Aorta (tissue), 5 donors: Measurements from ENCODE around the gene PNMA8C. TPM values are rescaled to one million over a fixed set of nuclear protein-coding genes. Genes with fewer than 3 reads are reported as not detected.
"Not testable (repeated sequence)": the region's sequence is repeated elsewhere in the genome, so short reads cannot be mapped to it uniquely, and the experiment has no call there.

Experiments
- ATAC-seq: fragments of 200-7000 bp; cut with Tn5 transposase; one replicate; pipeline ENCODE4 v1.9.1; 2022; ENCODE audit warnings: moderate library complexity; ENCODE audit not compliant: low FRiP score
- DNase-seq, 2 donors: peaks; one replicate each; pipeline ENCODE4 v3.0.0-alpha.2; 2020
- H3K27ac ChIP-seq, 2 donors: one replicate each; pipeline ENCODE4 v1.5.1; 2013; ENCODE audit warnings: low read length in 2 of 2, mild to moderate bottlenecking in 2 of 2, moderate library complexity in 2 of 2, control low read depth in 1 of 2, inconsistent platforms in 1 of 2, low read depth in 1 of 2
- H3K27me3 ChIP-seq, 2 donors: one replicate each; pipeline ENCODE4 v1.6.1; 2013; ENCODE audit warnings: control low read depth in 1 of 2, low read length in 1 of 2, mild to moderate bottlenecking in 1 of 2, moderate library complexity in 1 of 2; ENCODE audit not compliant: insufficient read depth in 2 of 2, control insufficient read depth in 1 of 2
- H3K36me3 ChIP-seq, 2 donors: one replicate each; pipeline ENCODE4 v1.6.1; 2013; ENCODE audit warnings: control low read depth in 1 of 2, low read length in 1 of 2, mild to moderate bottlenecking in 1 of 2; ENCODE audit not compliant: insufficient read depth in 2 of 2, control insufficient read depth in 1 of 2
- H3K4me1 ChIP-seq, 2 donors: one replicate each; pipeline ENCODE4 v1.6.1; 2013; ENCODE audit warnings: low read length in 2 of 2, control low read depth in 1 of 2, mild to moderate bottlenecking in 1 of 2, moderate library complexity in 1 of 2; ENCODE audit not compliant: insufficient read depth in 2 of 2, control insufficient read depth in 1 of 2
- H3K4me3 ChIP-seq, 2 donors: one replicate each; pipeline ENCODE4 v1.5.1; 2013; ENCODE audit warnings: low read length in 2 of 2, control low read depth in 1 of 2, mild to moderate bottlenecking in 1 of 2
- H3K9me3 ChIP-seq: one replicate; pipeline ENCODE4 v1.6.1; 2013; ENCODE audit warnings: mild to moderate bottlenecking, low read length; ENCODE audit not compliant: control insufficient read depth
- WGBS, 2 donors: extraction: QIAGEN DNeasy Blood & Tissue Kit; methylation state at CpG; one replicate each; pipeline ENCODE4 v1.1.7; 2013; 5-methylcytosine and 5-hydroxymethylcytosine counted together
- intact Hi-C, 2 donors: fragments of 100-400 bp; cut with DNase I; formaldehyde crosslinking; loops; one replicate each; pipeline versions ENCODE4 v1.14.2 to v1.15.0; 2022
- polyA plus RNA-seq, 2 donors: library from polyadenylated mRNA; stranded (reverse); fragments of 200-250 nt; gene quantifications; one replicate each; pipeline ENCODE4 v1.2.3, GENCODE V29; 2013
- total RNA-seq, 2 donors: library from RNA; stranded (reverse); fragmentation: NEBNext Ultra II Directional; extraction: Animal tissue kit (Norgen Biotek cat#: 25700); gene quantifications; one replicate each; pipeline ENCODE4 v1.2.1, GENCODE V29; 2021
- donor health status: healthy with polysubstance abuse.
- donor health status: Bipolar disorder and iron deficiency.
- donor health status: DM: no; HTN: no; CAD: no.
- donor health status: DM: no; HTN: no; CAD: no.
- donor health status: DM: yes; HTN: yes; CAD: no.

PNMA8C gene
- total and polyA plus RNA-seq, 4 donors: 1.2 to 4.3 (median 2.4) TPM

DNA sequence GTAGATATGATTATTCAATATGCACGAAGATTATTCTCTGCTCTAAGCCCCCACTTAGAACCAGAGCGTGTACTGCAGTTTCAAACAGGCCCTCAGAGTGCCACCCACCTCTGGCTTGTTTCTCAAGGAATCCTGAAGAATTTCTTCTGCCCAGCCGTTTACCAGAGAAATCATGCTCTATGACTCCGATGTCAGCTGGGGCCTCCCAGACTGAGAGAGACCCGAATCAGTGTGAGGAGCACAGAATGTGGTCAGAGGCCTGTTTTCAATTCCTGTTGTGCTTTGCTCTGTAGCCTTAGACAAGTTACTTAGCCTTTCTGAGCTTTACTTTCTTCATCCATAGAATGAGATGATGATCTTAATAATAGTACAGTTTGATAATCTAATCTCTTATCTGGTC lies 5.5 kb downstream of the PNMA8C start:
- WGBS, 2 donors: 54 to 63% methylated on average over 5 of the region's 5 CpGs
- Histone ChIP-seq H3K27me3 (no peaks in the 10 kb centered on the region), H3K9me3 (no peaks in the 10 kb centered on the region), H3K27ac (no peak overlapping the region), H3K36me3 (no peaks in the 10 kb centered on the region), H3K4me3 (no peak overlapping the region), H3K4me1 (no peaks in the 10 kb centered on the region)
- intact Hi-C loops: no loop called here
- ATAC-seq (no peak), DNase-seq (peak in 1 of 2 donors; percentile 26)

DNA sequence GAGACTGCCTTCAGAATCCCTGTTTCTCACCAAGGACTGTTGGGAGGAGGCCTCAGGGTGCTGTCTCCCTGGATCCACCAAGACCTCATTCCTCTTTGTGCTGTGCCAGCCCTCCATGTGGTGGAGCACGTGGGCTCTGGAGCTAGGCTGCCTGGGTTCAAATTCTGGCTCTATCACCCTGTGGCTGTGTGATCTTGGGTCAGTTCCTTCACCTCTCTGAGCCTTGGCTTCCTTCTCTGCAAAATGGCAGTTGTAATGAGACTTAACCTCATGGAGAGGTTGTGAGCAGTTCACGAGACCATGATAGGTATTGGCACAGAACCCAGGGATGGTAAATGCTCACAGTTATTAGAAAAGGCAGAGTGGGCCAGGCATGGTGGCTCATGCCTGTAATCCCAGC lies 6.4 kb downstream of the PNMA8C start:
- H3K4me3 ChIP-seq: no peak overlapping the region
- H3K9me3 ChIP-seq: no peaks in the 10 kb centered on the region
- no peak for ATAC-seq
- no peaks in the 10 kb centered on the region for H3K27me3 ChIP-seq
- H3K36me3 ChIP-seq: no peaks in the 10 kb centered on the region
- WGBS, 2 donors: 81% methylated on average over 2 of the region's 2 CpGs
- DNase-seq: peak in 1 of 2 donors; percentile 12
- no peak overlapping the region for H3K27ac ChIP-seq
- intact Hi-C loops: no loop called here
- no peaks in the 10 kb centered on the region for H3K4me1 ChIP-seq

DNA sequence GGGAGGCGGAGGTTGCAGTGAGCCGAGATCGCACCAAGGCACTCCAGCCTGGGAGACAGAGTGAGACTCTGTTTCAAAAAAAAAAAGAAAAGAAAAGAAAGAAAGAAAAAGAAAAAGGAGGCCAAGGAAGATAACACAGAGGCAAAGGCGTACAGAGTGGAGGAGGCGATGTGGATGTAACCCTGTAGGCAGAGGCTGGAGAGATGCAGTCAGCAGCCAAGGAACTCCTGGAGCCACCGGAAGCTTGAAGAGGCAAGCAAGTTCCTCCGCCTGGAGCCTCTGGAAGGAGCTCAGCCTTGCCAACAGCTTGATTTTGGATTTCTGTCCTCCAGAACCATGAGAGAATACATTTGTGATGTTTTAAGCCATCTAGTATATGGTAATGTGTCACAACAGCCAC lies 8.7 kb downstream of the PNMA8C start:
- Histone ChIP-seq H3K27me3 (no peaks in the 10 kb centered on the region), H3K4me3 (no peak overlapping the region), H3K36me3 (no peaks in the 10 kb centered on the region), H3K27ac (peak overlapping the region in 1 of 2 donors; percentile 76), H3K4me1 (no peaks in the 10 kb centered on the region), H3K9me3 (no peaks in the 10 kb centered on the region)
- ATAC-seq: no peak
- intact Hi-C loops: no loop called here
- peak in 1 of 2 donors; percentile 34 for DNase-seq
- WGBS, 2 donors: 62 to 63% methylated on average over 7 of the region's 7 CpGs

DNA sequence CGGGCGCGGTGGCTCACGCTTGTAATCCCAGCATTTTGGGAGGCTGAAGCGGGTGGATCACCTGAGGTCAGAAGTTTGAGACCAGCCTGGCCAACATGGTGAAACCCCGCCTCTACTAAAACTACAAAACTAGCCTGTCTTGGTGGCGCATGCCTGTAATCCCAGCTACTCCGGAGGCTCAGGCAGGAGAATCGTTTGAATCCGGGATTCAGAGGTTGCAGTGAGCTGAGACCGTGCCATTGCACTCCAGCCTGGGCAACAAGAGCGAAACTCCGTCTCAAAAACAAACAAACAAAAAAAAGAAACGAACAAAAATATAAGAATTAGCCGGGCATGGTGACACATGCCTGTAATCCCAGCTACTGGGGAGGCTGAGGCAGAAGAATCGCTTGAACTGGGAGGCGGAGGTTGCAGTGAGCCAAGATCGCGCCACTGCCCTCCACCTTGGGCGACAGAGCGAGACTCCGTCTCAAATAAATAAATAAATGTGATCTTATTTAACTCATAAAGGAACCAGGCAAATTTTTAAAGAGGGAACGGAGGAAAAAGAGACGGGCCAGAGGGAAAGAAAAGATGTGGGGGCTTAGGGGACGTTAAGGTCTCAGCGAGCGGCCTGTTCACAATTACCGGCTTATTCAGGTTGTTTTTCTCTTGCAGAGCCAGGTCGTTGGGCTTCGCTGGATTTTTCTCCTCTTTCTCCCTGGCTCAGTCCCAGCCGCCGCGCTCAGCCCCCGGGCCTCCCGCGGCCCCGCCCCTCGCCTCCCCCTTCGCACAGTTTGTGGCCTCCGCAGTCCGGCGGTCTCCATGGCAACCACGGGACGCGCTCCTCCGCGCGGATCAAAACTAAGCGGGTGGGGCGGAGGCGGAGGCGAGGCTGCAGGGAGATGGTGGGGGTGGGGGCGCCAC lies 12.7 kb downstream of the PNMA8C start:
- intact Hi-C loops, H3K9me3 ChIP-seq, H3K27me3 ChIP-seq, H3K27ac ChIP-seq, H3K36me3 ChIP-seq, H3K4me1 ChIP-seq: not testable (repeated sequence)
- whole genome bisulfite sequencing, 2 donors: 19 to 22% methylated on average over 52 to 53 of the region's 53 CpGs
- DNase-seq (peak; percentile 95 to 97), ATAC-seq (peak; percentile 82)
- peak overlapping the region in 1 of 2 donors; percentile 25 for H3K4me3 ChIP-seq

DNA sequence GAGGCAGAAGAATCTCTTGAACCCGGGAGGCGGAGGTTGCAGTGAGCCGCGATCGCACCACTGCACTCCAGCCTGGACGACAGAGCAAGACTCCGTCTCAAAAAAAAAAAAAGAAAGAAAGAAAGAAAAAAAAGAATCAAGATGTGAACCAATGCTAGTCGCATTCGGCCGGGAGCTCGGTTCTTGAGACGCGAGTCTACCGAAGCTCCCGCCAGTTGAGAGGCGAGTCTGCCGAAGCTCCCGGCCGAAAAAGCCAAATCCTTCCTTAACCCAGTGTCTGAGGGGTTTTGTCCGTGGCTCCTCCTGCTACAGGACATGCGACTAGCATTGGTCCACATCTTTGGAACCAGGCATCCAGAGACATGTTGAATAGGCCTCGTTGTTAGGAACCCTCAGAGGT lies 13.8 kb downstream of the PNMA8C start:
- H3K27ac ChIP-seq, H3K4me3 ChIP-seq, ATAC-seq, intact Hi-C loops, H3K27me3 ChIP-seq, H3K4me1 ChIP-seq, DNase-seq, H3K36me3 ChIP-seq, H3K9me3 ChIP-seq: not testable (repeated sequence)
- 95 to 96% methylated on average over 22 of the region's 22 CpGs for WGBS, 2 donors

DNA sequence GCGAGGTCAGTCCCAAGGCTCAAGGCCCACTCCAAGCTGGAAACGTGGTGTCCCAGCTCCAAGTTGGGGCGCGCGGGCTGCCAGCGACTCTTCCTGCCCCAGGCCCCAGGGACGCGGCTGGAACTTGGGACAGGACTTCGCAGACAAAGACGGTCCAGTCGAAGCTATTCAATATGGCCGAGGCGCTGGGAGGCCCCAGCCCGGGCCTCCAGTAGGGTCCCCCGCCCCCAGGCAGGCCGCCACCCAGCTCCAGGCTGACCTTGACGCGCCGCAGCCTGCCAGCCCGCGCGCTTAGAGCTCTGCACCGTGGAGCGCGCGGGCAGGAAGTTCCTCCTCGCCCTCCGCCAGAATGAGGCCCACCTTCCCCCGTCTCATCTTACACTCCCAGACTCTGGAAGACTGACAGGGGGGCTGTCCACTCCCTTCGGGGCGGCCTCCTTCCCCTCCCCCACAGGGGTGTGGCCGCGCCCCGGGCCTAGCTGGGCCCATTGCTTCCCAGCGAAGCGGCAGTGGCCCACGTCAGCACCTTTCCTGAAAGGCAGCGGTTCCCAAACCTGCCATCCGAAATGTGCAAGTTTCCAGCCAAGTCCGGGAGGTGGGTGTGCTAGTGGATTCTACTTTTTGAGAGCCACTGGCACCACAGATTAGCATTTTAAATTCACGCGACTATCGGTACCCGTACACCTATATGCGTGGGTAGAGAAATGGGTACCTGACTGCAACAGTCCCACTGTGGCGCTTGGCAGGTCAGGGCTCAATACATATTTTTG lies 15.3 kb downstream of the PNMA8C start, which contains the start of gene CCDC8:
Gene CCDC8, minus strand, starts transcription at position 303 of the 770 bp plus-strand sequence. CDS start 754 bp downstream, outside the sequence.
- peak within 1 kb of the TSS; percentile 43 for H3K4me3 ChIP-seq
- H3K36me3 ChIP-seq: no peaks in the 10 kb centered on the region
- no peaks in the 10 kb centered on the region for H3K4me1 ChIP-seq
- peak; percentile 90 for ATAC-seq
- peak; percentile 91 to 92 for DNase-seq
- H3K27me3 ChIP-seq: no peaks in the 10 kb centered on the region
- 3 to 6% methylated on average over 44 to 46 of the region's 46 CpGs for WGBS, 2 donors
- H3K27ac ChIP-seq: peak within 1 kb of the TSS; percentile 29 to 32
- no peaks in the 10 kb centered on the region for H3K9me3 ChIP-seq
- intact Hi-C loops: no loop called here

DNA sequence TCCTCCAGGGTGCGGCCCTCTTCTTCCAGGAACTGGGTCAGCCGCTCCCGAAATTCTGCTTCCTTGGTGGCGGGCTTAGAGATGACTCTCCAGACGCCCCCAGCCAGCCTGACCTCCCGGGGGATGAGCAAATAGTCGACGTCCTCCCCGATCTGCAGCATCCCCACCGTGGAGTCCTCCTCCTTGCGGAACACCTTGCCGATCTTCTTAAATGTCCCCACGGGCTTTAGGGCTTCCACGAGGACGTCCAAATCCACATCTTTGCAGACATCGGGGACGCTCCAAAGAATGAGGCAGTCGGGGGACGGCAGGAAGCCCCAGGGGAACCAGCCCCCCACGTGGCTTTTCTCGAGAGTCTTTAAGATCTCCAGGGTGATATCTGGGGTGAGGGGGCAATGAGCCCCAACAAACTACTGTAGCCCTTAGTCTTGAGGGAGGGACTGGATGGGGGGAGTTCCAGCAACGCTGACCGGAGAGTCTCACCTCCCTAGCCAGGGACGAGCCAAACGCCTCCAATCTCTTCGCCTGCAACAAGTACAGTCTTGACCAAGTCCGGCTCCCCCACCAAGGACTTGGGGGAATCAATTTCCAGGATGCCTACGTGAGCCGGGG lies 16.0 kb downstream of the PNMA8C start:
- no peak for DNase-seq
- WGBS, 2 donors: 0 to 2% methylated on average over 29 of the region's 29 CpGs
- Histone ChIP-seq H3K36me3 (no peaks in the 10 kb centered on the region), H3K4me1 (no peaks in the 10 kb centered on the region), H3K4me3 (peak overlapping the region; percentile 43), H3K9me3 (no peaks in the 10 kb centered on the region), H3K27ac (peak overlapping the region; percentile 26 to 32), H3K27me3 (no peaks in the 10 kb centered on the region)
- intact Hi-C loops: no loop called here
- no peak for ATAC-seq

DNA sequence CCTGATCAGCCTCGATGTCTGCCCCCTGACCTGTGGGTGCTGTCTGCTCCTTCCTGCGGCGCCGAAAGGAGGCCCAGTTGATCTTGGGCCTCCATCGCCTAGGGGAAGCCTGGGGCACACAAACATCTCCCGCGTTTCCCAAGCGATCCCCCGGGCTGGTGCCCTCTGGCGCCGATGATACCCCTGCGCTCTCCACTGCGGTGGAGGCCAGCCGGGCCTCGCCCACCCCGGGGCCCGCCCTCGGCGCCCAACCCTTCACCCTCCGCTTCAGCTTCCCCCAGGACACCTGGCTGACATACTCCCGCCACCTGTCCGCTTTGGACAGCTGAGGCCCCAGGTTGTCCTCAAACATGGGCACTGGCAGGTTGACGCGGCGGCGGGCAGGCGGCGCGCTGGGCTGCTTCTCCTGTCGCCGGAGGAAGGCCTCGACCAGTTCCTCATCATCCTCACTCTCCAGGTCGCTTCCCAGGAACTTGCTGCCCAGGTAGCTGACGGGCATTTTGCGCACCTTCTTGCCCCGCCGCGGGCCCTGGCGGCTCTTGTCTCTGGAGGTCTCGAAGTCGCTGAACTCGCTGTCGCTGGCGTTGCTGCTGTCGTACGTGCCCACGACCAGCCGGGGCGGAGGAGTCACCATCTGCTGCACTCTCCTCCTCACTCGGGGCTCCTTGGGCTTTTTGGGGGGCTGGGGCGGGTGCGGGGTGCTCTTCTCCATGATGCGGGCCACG lies 16.6 kb downstream of the PNMA8C start:
- Histone ChIP-seq H3K4me1 (no peaks in the 10 kb centered on the region), H3K9me3 (no peaks in the 10 kb centered on the region), H3K27ac (peak overlapping the region in 1 of 2 donors; percentile 26), H3K27me3 (no peaks in the 10 kb centered on the region), H3K36me3 (no peaks in the 10 kb centered on the region), H3K4me3 (peak overlapping the region; percentile 43)
- 4 to 6% methylated on average over 52 to 54 of the region's 54 CpGs for WGBS, 2 donors
- intact Hi-C loops: no loop called here
- ATAC-seq (no peak), DNase-seq (no peak)
